GM21526 (cell line): ENCODE results near the gene CDH13.

Experiments
- ATAC-seq: cut with Tn5 transposase; IDR thresholded peaks from one replicate; pipeline ENCODE4 v1.9.1; 2021; ENCODE audit warnings: moderate library complexity; ENCODE audit not compliant: unreplicated experiment, low FRiP score

The CDH13 gene

DNA sequence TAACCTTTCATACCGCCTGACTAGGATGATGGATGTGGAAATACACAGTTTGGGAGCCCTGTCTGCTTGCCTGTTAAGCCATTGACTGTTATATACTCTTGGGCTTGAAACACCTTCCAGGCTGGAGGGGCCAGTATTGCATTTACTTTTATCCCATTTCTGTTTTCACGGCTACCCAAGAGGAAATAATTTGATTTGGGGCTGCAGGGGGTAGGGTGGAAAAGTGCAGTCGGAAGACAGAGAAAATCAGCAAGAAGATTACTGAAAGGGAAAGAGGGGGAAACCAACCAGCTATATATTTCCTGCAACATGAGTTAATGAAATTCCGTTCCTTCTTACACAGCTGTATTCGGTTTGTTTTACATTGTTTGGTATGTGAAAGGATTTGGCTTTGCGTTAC, 202.5 kb downstream of the CDH13 start:
- ATAC-seq = no peak

DNA sequence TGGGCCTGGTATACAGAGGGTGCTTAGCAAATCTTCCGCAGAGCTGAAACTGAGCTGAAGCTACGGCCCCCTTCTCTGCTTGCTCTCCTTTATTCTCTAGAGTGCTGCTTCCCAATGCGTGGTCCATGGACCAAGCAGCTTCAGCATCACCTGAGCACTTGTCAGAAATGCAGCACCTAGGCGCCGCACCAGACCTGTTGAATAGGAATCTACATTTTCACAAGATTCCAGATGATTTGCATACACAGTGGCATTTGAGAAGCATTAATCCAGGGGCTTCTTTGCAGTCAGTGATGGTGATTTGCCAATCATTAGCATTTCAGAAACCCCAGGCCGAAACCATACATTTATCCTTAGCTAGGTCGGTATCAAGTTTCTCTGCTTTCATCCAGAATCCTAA, 204.2 kb downstream of the CDH13 start:
- no peak for ATAC-seq

DNA sequence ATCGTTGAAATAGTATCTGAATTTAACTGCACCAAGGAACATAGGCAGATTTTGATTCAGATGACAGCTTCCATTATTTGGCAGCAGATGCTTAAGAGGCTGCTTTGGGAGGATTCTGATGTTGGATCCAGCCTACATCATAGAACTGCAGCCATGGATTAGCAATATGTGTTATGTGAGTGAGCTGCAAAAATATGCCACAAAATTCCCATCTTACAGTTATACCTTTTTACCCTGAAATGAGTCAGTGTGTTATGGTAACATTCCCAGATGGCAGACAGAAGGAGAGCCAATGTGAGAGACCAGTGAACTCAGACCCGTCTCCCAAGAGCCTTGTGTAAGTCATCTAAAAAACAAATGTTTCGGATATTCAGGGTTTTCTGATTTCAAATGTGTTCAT, 206.1 kb downstream of the CDH13 start:
- no peak for ATAC-seq

DNA sequence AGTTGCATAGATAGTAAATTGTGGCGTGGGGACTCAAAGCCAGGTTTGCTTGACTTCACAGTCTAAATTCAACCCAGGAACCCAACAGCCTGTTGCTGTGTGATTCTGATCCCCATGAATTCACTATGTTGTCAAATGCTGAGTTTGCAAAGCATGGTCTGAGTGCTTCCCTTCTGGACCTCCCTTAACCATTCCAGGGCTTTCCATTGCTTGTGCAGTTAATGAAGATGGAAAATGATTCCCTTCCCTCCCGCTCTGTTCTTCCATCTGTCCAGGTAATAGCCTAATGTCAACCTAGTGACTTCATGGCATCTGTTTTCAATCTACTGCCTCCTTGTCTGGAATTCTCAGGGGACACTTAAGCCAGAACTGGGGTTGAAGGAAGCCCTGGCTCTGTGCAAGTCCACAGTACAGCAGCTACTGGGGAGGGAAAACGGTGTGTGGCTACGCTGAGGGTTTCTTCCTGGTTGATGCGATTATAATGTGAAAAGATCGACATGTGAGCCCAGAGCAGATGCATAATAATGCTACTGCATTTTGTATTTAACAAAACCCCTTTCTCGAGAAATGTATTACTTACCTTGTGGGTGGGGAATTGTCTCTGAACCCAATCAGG, 206.7 kb downstream of the CDH13 start:
- no peak for ATAC-seq

DNA sequence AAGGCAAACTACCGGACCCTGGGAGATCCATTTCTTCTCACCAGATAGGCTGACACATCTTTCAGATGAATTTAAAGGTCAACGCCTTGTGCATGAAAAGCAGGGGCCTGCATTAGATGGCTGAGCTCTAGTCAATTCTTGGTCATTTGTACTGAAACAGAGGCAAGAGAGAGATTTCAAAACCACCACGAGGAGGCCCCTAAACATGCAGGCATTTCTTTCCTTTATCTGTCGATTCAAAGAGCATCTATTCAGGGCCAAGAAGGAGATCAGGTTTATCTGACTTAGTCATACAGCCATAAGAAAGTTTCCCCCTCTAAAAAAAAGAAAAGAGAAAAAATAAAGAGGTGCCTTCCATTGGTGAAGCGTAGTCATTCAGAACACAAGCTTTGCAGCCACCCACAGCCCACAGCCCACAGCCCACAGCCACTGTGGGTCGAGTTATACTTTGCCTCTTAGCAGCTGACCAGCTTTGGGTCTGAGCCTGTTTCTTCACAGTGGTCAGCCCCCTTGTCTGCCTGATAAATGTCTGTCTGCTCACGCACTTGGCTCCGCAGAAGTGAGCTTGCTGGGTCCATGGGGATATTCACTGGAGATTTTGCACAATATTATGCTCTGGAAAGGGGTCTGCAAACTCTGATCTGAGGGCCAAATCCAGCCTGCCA, 207.5 kb downstream of the CDH13 start:
- no peak for ATAC-seq

DNA sequence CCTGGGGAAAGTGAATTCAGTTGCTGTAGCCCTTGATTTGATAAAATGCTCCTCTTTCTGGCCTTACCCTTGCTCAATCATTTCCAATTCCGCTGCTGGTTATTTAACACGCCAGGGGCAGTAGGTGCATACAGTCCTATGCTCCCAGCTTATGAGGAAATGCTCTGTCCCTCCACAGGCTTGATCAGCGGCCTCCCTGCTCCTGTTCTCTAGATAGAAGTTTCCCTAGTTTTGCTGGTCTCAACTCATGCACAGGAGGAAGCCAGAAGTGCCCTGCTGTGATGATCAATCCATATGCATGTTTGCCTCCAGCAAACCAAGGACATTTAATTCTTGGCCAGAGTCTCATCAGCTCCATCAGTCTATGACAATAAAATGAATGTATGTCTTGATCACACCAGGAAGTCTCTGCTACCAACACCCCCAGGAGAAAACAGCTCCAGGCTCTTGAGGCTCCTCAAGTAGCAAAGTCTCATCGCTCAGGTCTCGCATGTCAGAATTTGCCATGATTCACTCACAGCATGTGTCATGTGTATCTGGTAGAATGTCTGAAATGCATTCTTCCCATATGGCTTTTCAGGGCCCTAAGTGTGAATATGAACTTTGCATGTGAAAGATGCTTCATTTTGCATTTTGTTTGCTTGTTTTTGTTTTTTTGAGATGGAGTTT, 208.9 kb downstream of the CDH13 start:
- no peak for ATAC-seq

DNA sequence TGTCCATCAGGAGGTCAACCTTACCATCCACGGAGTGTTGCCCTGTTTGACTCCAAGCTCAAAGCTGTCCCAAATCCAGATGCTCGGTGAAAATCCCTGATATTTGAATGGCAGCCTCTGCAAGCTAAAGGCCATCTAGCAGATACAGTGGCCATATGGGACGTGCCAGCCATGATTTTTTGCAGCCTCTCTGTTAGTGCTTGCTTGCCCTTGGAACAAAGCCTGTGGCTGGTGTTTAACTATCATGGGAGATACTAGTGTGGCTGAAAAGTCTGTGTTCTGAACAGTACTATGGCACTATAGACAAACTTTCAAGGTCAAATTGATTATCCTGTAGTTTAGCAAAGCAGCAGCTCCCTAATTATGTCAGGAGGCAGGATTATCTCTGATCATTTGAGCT, 214.3 kb downstream of the CDH13 start:
- no peak for ATAC-seq

DNA sequence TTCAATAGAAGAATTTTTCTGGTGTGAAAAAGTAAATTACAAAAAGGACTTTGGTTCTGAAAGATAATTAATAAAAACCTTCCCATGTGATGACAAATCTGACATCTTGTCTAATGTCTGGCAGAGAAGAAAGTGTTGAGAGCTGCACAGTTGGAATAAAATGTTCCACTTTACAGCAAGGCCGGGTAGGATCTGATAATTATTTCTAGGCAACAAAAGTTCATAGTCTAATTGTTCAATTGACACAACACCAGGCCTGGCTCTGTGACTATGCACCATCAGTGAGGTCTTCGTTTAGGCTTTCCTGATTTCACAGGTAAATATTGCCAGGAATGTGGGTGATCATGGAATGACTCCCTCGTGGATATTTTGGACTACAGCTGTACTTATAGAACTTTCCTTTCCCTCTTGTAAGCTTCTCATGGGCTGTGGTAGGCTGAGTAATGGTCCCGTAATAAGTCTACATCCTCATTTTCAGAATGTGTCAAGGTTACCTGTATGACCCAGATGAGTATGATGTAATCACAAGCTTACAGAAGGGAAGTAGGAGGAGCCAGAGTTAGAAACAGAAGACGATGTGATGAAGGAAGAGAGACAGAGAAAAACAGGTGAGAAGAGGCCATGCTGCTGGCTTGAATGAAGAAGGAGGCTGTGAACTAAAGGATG, 217.0 kb downstream of the CDH13 start:
- ATAC-seq = no peak

DNA sequence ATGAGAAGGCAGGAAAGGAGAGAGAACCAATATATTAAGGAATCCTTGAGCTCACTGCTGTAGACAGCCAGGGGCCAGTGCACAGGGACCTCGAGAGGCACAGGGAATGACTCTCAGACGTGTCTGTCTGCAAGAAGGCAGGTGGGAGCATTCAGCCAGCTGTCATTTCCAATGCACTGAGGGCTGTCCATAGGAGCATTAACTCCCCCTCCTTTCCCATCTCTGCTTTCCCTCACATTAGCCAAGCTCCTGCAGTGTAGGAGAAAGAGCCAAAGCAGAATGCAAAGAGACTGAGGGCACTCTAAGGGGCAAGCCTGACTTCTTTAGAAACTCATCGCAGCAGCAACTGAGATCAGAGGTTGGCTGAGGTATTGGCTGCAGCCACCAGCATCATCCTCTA, 218.3 kb downstream of the CDH13 start:
- ATAC-seq = no peak

DNA sequence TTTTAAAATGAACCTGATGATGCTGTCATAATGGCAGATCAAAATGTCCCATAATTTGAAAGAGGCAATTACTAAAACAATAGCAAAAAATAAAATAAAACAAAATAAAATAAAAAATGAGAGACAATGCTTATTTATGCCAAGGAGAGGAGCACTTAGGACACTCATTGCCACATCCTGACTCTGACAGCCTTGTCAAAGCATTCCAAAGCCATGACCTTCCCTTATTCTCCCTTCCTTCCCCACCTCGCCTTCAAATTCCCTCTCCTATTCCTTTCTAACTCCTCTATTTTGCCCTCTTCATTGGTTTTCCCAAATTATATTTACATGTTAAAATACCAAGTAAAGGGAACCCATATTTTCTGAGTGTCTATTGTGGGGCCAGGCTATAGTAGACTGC, 220.0 kb downstream of the CDH13 start:
- no peak for ATAC-seq

DNA sequence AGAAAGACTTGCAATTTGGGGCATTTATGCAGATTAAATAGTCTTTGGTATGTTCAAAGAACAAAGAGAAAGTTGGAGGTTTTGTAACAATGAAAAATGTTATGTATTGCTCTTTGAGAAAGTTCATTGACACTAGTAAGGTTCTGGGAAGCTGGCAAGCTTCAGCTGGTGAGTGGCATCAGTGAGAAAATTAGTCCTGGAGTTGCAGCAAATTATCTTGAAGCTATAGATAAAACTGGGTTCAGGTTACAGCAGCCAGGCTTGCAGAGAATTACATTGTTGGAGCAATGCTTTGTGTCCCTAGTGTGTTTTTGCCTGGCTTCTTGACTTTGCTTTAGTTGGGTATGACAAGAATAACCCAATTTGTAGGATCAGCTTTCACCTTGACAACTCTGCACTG, 221.2 kb downstream of the CDH13 start:
- ATAC-seq = no peak

DNA sequence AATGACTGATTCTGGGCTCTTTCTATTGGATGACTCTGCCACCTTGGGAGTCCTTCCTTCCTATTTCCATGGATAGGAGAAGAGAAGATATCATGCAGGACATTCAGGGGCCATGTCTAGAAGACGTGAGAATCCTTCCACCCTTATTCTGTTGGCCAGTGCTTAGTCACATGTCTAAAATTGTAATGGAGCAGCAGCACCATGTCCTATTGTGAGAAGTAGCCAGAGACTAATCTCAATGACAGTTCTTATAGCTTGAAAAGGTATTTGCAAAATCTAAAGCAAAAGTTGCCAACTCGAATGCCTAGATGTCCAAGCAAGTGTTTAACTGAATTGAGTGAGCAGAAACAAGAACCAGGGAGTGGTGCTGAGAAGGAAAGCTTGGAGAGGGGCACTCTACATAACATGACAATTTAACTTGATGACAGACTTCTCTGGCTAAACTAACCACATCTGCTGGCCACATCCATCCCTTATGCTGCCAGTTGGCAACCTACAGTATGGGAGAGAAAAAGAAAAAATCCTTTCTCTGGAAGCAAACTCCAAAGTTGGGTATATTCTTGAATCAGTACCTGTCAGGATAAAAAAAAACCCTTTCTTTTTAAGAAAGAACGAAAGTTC, 225.7 kb downstream of the CDH13 start:
- ATAC-seq = no peak

DNA sequence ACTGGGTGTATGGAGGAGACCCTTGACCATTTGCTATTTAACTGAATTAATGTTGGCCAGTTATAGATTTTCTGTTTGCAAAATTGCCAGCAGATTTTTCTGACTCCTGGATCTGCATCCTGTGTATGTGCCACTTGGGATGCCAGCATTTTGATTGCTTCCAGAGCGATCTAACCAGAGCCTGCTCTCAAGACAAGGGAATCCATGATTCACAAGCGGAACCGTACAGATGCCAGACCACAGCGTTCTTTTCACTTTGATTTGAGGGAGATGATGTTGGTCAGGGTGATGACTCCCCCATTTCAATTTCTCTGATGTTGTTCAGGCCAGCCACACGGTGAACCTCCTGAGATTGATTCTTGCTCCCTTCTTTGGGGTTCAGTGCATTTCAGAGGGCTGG, 228.7 kb downstream of the CDH13 start:
- no peak for ATAC-seq

DNA sequence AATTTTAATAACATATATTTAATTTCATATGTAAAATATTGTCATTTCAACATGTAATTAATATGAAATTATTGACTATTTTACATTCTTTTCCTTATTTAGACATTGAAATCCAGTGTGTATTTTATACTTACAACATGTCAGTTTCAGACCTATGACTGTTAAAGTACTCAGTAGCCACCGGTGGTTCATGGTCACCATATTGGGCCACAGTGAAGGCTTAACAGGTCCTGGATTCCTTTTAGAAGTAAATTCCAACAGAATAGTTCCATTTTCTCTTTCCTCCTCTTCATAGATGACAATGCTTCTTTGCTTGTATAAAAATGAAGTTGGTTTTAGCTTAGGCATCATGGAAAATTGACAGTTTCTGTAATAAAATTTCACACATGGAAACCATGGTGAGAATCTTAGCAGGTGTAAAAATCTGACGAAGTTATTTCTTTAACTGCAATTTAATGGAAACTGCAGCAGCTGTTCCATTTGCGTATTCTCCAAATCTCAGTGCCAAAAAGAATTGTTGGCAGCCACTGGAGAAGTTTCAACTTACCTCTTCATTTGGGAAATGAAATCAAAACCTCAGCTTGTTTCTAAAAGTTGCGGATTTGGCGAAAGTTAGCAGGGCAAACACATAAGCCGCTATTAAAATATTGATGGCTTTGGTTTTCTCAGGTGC, 231.1 kb downstream of the CDH13 start:
- no peak for ATAC-seq

DNA sequence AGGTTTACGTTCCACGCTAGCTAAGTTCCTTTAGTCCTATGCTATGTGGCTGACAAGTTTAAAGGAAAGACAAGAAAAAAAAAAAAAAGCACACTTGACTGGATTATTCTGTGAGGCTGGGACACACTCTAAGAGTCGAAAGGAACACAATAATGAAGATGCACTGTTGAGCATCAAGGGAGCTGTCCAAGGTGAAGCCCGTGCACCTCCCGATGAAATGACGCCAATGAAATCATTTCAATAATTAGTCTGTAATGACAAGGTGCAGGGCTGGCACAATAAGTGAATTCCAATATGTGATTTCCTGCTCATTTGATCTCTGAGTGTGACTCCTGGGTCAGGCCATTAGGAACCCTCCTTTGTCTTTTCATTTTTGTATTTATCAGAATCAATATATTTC, 232.9 kb downstream of the CDH13 start:
- no peak for ATAC-seq

DNA sequence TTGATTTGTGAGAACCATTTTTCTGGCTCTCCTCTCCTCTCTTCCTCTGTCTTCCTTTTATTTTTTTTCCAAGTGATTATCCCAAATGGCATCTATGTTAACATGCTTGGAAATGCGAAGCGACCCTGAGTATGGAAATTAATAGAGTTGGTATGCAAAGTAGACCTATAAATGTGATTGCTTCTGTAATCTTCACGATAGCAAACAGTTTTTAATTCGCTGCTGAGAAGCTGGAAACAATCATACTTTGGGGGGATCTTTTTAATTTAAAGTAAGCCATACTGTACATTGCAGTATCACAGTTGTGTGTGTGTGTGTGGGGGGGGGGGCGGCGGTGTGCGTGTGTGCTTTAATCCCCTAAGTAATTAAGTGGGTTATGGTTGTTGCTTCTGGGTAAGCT, 233.3 kb downstream of the CDH13 start:
- ATAC-seq = no peak

DNA sequence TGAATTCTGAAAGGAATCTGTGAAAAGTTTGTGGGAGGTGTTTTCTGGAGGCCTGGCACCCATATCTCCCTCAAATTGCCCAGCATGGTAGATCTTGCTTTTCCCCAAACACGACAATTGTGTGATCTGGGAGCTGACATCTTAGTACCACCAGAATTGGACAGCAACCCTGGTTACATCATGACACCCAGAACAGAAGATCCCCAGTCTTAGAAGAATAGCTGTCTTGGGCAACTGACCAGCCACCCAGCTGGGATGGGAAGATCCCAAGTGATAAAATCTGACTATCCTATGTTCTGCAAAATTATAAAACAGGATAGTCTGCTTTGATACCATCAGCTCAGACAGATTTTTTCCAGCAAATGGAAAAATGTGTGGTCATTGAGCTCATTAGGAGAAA, 235.3 kb downstream of the CDH13 start:
- ATAC-seq = no peak

DNA sequence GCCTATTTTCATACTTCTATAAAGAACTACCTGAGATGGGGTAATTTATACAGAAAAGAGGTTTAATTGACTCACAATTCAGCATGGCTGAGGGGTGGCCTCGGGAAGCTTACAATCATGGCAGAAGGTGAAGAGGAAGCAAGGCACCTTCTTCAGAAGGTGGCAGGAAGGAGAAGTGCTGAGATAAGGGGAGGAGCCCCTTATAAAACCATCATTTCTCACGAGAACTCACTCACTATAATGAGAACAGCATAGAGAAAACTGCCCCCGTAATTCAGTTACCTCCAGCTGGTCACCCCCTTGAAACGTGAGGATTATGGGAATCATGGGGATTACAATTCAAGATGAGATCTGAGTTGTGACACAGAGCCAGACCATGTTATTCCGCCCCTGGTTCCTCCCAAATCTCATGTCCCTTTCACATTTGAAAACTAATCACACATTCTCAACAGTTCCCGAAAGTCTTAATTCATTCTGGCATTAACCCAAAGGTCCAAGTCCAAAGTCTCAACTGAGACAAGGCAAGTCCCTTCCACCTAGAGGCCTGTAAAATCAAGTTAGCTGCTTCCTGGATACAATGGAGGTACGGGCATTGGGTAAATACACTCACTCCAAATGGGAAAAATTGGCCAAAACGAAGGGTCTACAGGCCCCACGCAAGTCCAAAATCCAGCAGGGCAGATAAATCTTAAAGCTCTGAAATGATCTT, 237.7 kb downstream of the CDH13 start:
- no peak for ATAC-seq

DNA sequence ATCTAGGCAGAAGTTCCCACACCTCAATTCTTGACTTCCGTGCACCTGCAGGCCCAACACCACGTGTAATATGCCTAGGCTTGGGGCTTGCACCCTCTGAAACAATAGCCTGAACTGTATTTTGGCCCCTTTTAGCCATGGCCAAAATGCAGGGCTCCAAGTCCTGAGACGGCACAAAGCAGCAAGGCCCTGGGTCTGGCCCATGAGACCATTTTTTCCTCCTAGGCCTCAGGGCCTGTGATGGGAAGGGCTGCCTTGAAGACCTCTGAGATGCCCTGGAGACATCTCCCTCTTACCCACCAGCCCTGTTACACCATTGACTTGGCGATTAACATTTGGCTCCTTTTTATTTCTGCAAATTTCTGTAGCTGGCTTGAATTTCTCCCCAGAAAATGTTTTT, 238.6 kb downstream of the CDH13 start:
- ATAC-seq = no peak

DNA sequence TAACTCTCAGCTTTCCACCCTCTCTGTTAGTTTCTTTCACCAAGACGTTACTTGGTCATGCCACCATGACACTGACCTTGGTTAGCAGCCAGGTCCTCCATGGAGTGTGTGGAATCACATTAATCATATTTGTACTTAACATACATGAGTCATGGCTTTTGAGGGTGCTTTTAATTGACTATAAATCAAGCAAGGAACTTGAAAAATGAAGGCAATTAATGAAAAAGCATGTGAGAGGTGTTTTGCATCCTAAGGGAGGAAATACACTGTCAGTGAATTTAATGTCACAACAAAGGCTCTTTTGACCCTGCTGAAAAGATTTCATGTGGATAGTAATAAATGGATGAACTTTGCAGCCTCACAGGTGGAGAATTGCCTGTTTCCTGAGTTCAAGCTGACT, 240.7 kb downstream of the CDH13 start:
- no peak for ATAC-seq
